HUDEP-2 (cell line): ENCODE data around the gene TNIP1.
A peak's percentile ranks its signal among the peaks of the same experiment; 100 is the strongest.

Experiments
- DNase-seq, 76 experiments: peaks; one replicate each; lab custom pipeline; 2025; ENCODE audit not compliant: unreplicated experiment in 76 of 76; lab: John Stamatoyannopoulos, UW

Gene TNIP1

GRCh38 chr5:151047814-151048425 is 32.9 kb downstream of the TNIP1 start:
- peak in 5 of 76 experiments; percentile 5 to 24 (median 8) for DNase-seq

- DNase-seq = no peak
Observed at GRCh38 chr5:151042453-151043093, 38.3 kb downstream of the TNIP1 start.

GRCh38 chr5:151041577-151042268 is 39.1 kb downstream of the TNIP1 start:
- DNase-seq = no peak

- DNase-seq = no peak
Observed at GRCh38 chr5:151040211-151040747, 40.6 kb downstream of the TNIP1 start.

GRCh38 chr5:151039665-151040064 is 41.2 kb downstream of the TNIP1 start:
- no peak for DNase-seq

GRCh38 chr5:151038801-151039238 is 42.0 kb downstream of the TNIP1 start:
- DNase-seq = no peak

GRCh38 chr5:151038412-151038745 is 42.5 kb downstream of the TNIP1 start:
- DNase-seq = no peak

- DNase-seq = no peak
Observed at GRCh38 chr5:151037561-151038411, 43.0 kb downstream of the TNIP1 start.

GRCh38 chr5:151036556-151036955 is 44.3 kb downstream of the TNIP1 start:
- no peak for DNase-seq

GRCh38 chr5:151034422-151035379 is 46.1 kb downstream of the TNIP1 start:
- DNase-seq = no peak

- no peak for DNase-seq
Observed at GRCh38 chr5:151033217-151033934, 47.5 kb downstream of the TNIP1 start.

- DNase-seq = no peak
Observed at GRCh38 chr5:151031554-151031953, 49.3 kb downstream of the TNIP1 start.

- no peak for DNase-seq
Observed at GRCh38 chr5:151030379-151030778, 50.5 kb downstream of the TNIP1 start.

- no peak for DNase-seq
Observed at GRCh38 chr5:151030056-151030336, 50.8 kb downstream of the TNIP1 start.

- DNase-seq = no peak
Observed at GRCh38 chr5:151029179-151030055, 51.4 kb downstream of the TNIP1 start.

- no peak for DNase-seq
Observed at GRCh38 chr5:151028717-151029116, 52.1 kb downstream of the TNIP1 start.

GRCh38 chr5:151027961-151028479 is 52.8 kb downstream of the TNIP1 start:
- DNase-seq = no peak

GRCh38 chr5:151026679-151027078 is 54.2 kb downstream of the TNIP1 start:
- DNase-seq = no peak
